ENCODE measurements around the gene PHF21A.
"Not testable (repeated sequence)": the region's sequence is repeated elsewhere in the genome, so short reads cannot be mapped to it uniquely, and the experiment has no call there.

PHF21A gene

GRCh38 chr11:45985212-45985611 is 136.0 kb downstream of the PHF21A start:
- no peaks in the 10 kb centered on the region for H3K27me3 Mint-ChIP-seq
- DNase-seq (no peak), ATAC-seq (replicated peaks) (no peak)
- H3K36me3 Mint-ChIP-seq: peaks cover 3 to 8% of the 10 kb centered on the region in 2 donors
- no peaks in the 10 kb centered on the region for H3K9me3 Mint-ChIP-seq
- H3K27ac Mint-ChIP-seq: peak overlapping the region; percentile 7
- peaks cover 9 to 14% of the 10 kb centered on the region in 2 donors for H3K4me1 Mint-ChIP-seq
- no peak overlapping the region for H3K4me3 Mint-ChIP-seq

GRCh38 chr11:45984192-45984591 is 137.1 kb downstream of the PHF21A start:
- Mint-ChIP-seq H3K27ac (no peak overlapping the region), H3K36me3 (peaks cover 7 to 11% of the 10 kb centered on the region in 2 donors), H3K4me3 (no peak overlapping the region), H3K9me3 (no peaks in the 10 kb centered on the region), H3K27me3 (no peaks in the 10 kb centered on the region), H3K4me1 (peaks cover 8 to 14% of the 10 kb centered on the region in 2 donors)
- DNase-seq (no peak), ATAC-seq (replicated peaks) (no peak)

GRCh38 chr11:45983471-45983845 is 137.8 kb downstream of the PHF21A start:
- H3K27me3 Mint-ChIP-seq: no peaks in the 10 kb centered on the region
- H3K36me3 Mint-ChIP-seq: peaks cover 8 to 14% of the 10 kb centered on the region in 2 donors
- ATAC-seq (replicated peaks) (no peak), DNase-seq (no peak)
- peak overlapping the region; percentile 25 for H3K27ac Mint-ChIP-seq
- no peaks in the 10 kb centered on the region for H3K9me3 Mint-ChIP-seq
- no peak overlapping the region for H3K4me3 Mint-ChIP-seq
- H3K4me1 Mint-ChIP-seq: peaks cover 8 to 14% of the 10 kb centered on the region in 2 donors

GRCh38 chr11:45982656-45983470 is 138.4 kb downstream of the PHF21A start:
- H3K4me1 Mint-ChIP-seq: peaks cover 8 to 14% of the 10 kb centered on the region in 2 donors
- no peak overlapping the region for H3K27ac Mint-ChIP-seq
- ATAC-seq (replicated peaks) (no peak), DNase-seq (no peak)
- no peak overlapping the region for H3K4me3 Mint-ChIP-seq
- H3K36me3 Mint-ChIP-seq: peaks cover 13 to 18% of the 10 kb centered on the region in 2 donors
- H3K27me3 Mint-ChIP-seq: no peaks in the 10 kb centered on the region
- H3K9me3 Mint-ChIP-seq: no peaks in the 10 kb centered on the region

- H3K9me3 Mint-ChIP-seq; DNase-seq; H3K27ac Mint-ChIP-seq; H3K4me3 Mint-ChIP-seq; H3K27me3 Mint-ChIP-seq; ATAC-seq (replicated peaks): not testable (repeated sequence)
- H3K4me1 Mint-ChIP-seq: peaks cover 8 to 14% of the 10 kb centered on the region in 2 donors
- H3K36me3 Mint-ChIP-seq: peaks cover 15 to 22% of the 10 kb centered on the region in 2 donors
Measured at GRCh38 chr11:45981826-45982225, 139.4 kb downstream of the PHF21A start.

GRCh38 chr11:45974806-45975205 is 146.4 kb downstream of the PHF21A start:
- H3K27ac Mint-ChIP-seq: no peak overlapping the region
- no peak for DNase-seq
- no peak overlapping the region for H3K4me3 Mint-ChIP-seq

GRCh38 chr11:45973601-45974000 is 147.7 kb downstream of the PHF21A start:
- no peak overlapping the region for H3K4me3 Mint-ChIP-seq
- H3K9me3 Mint-ChIP-seq: no peaks in the 10 kb centered on the region
- H3K27me3 Mint-ChIP-seq: no peaks in the 10 kb centered on the region
- no peak for ATAC-seq (replicated peaks)
- no peak for DNase-seq
- H3K36me3 Mint-ChIP-seq: peaks cover 11 to 29% of the 10 kb centered on the region in 2 donors
- H3K27ac Mint-ChIP-seq: no peak overlapping the region
- no peaks in the 10 kb centered on the region for H3K4me1 Mint-ChIP-seq

More at GRCh38 chr11:45974806-45975205, 146.4 kb downstream of the PHF21A start:
- H3K4me1 Mint-ChIP-seq: no peaks in the 10 kb centered on the region
- no peaks in the 10 kb centered on the region for H3K27me3 Mint-ChIP-seq
- peaks cover 13 to 31% of the 10 kb centered on the region in 2 donors for H3K36me3 Mint-ChIP-seq
- H3K9me3 Mint-ChIP-seq: no peaks in the 10 kb centered on the region
- no peak for ATAC-seq (replicated peaks)

GRCh38 chr11:45968901-45969300 is 152.4 kb downstream of the PHF21A start:
- Mint-ChIP-seq H3K4me3 (no peak overlapping the region), H3K9me3 (no peaks in the 10 kb centered on the region), H3K27ac (no peak overlapping the region), H3K36me3 (peaks cover 8 to 11% of the 10 kb centered on the region in 2 donors), H3K27me3 (no peaks in the 10 kb centered on the region), H3K4me1 (no peaks in the 10 kb centered on the region)
- DNase-seq (no peak), ATAC-seq (replicated peaks) (no peak)

GRCh38 chr11:45967506-45967905 is 153.7 kb downstream of the PHF21A start:
- H3K4me1 Mint-ChIP-seq: no peaks in the 10 kb centered on the region
- ATAC-seq (replicated peaks): no peak
- no peaks in the 10 kb centered on the region for H3K9me3 Mint-ChIP-seq
- H3K27ac Mint-ChIP-seq: no peak overlapping the region
- no peak for DNase-seq
- no peaks in the 10 kb centered on the region for H3K27me3 Mint-ChIP-seq
- no peak overlapping the region for H3K4me3 Mint-ChIP-seq
- H3K36me3 Mint-ChIP-seq: peaks cover 8 to 11% of the 10 kb centered on the region in 2 donors

- Mint-ChIP-seq H3K4me3 (no peak overlapping the region), H3K9me3 (no peaks in the 10 kb centered on the region), H3K36me3 (peaks cover 11 to 17% of the 10 kb centered on the region in 2 donors)
Measured at GRCh38 chr11:45964911-45965389, 156.3 kb downstream of the PHF21A start.

GRCh38 chr11:45961751-45962240 is 159.5 kb downstream of the PHF21A start:
- no peak for ATAC-seq (replicated peaks)
- Mint-ChIP-seq H3K4me1 (peaks cover 0 to 8% of the 10 kb centered on the region in 2 donors), H3K27ac (no peak overlapping the region), H3K4me3 (no peak overlapping the region), H3K9me3 (no peaks in the 10 kb centered on the region), H3K27me3 (no peaks in the 10 kb centered on the region), H3K36me3 (peaks cover 21 to 26% of the 10 kb centered on the region in 2 donors)
- DNase-seq: no peak

More at GRCh38 chr11:45964911-45965389, 156.3 kb downstream of the PHF21A start:
- H3K27ac Mint-ChIP-seq: no peak overlapping the region
- DNase-seq (peak; percentile 48), ATAC-seq (replicated peaks) (peak; percentile 90 to 94)
- no peaks in the 10 kb centered on the region for H3K27me3 Mint-ChIP-seq
- no peaks in the 10 kb centered on the region for H3K4me1 Mint-ChIP-seq

- Mint-ChIP-seq H3K27ac (no peak overlapping the region), H3K27me3 (no peaks in the 10 kb centered on the region), H3K9me3 (no peaks in the 10 kb centered on the region), H3K36me3 (peaks cover 29 to 36% of the 10 kb centered on the region in 2 donors), H3K4me1 (peaks cover 0 to 8% of the 10 kb centered on the region in 2 donors), H3K4me3 (no peak overlapping the region)
- ATAC-seq (replicated peaks) (no peak), DNase-seq (no peak)
Measured at GRCh38 chr11:45960387-45961095, 160.7 kb downstream of the PHF21A start.

- ATAC-seq (replicated peaks) (no peak), DNase-seq (no peak)
- H3K27ac Mint-ChIP-seq: no peak overlapping the region
- H3K9me3 Mint-ChIP-seq: no peaks in the 10 kb centered on the region
- peaks cover 0 to 8% of the 10 kb centered on the region in 2 donors for H3K4me1 Mint-ChIP-seq
- H3K36me3 Mint-ChIP-seq: peaks cover 35 to 42% of the 10 kb centered on the region in 2 donors
- no peaks in the 10 kb centered on the region for H3K27me3 Mint-ChIP-seq
- no peak overlapping the region for H3K4me3 Mint-ChIP-seq
Measured at GRCh38 chr11:45959851-45960250, 161.4 kb downstream of the PHF21A start.

GRCh38 chr11:45949992-45950407 is 171.3 kb downstream of the PHF21A start:
- H3K36me3 Mint-ChIP-seq: peaks cover 20 to 34% of the 10 kb centered on the region in 2 donors
- peaks cover 4 to 8% of the 10 kb centered on the region in 2 donors for H3K4me1 Mint-ChIP-seq
- H3K4me3 Mint-ChIP-seq: no peak overlapping the region
- ATAC-seq (replicated peaks) (no peak), DNase-seq (no peak)
- no peak overlapping the region for H3K27ac Mint-ChIP-seq
- H3K9me3 Mint-ChIP-seq: no peaks in the 10 kb centered on the region
- no peaks in the 10 kb centered on the region for H3K27me3 Mint-ChIP-seq
